Endothelial cell of umbilical vein (primary cell): Measurements from ENCODE around the gene TXNDC17. TPM values are rescaled to one million over a fixed set of nuclear protein-coding genes. Genes with fewer than 3 reads are reported as not detected.

ENCODE experiments used
- BruUV-seq: library from RNA; stranded (reverse); fragments of 400-500 nt; replicated peaks from 2 replicates; lab custom pipeline; 2021; lab: Mats Ljungman, UMichigan
- CTCF ChIA-PET: fragments of 300-600, 350-600 bp; sonication (Branson Sonifier 250); formaldehyde crosslinking; loops from one replicate; lab custom pipeline; 2021; ENCODE audit warnings: antibody characterized with exemption, inconsistent platforms; lab: Charles Lee
- POLR2A ChIA-PET: fragments of 300-600, 350-600 bp; sonication (Branson Sonifier 250); formaldehyde crosslinking; loops from one replicate; lab custom pipeline; 2021; ENCODE audit warnings: antibody characterized with exemption, inconsistent platforms; lab: Charles Lee
- DNase-seq: peaks from one replicate; pipeline ENCODE4 v3.0.0-alpha.2; 2011; ENCODE audit warnings: low read depth, low spot score
- FAIRE-seq: peaks from 2 replicates; lab custom pipeline; 2011; peaks lifted over from hg19 to GRCh38; lab: Jason Lieb, UNC
- H2AFZ ChIP-seq: 2 replicates; pipeline ENCODE4 v1.6.0; 2012; ENCODE audit warnings: low read depth, low read length, control low read depth, inconsistent platforms
- H3K27ac ChIP-seq: 2 replicates; pipeline ENCODE4 v1.5.1; 2011; ENCODE audit warnings: low read depth, mild to moderate bottlenecking, control low read depth, low read length, moderate library complexity; ENCODE audit not compliant: insufficient read depth
- H3K27me3 ChIP-seq, 2 experiments: 2 replicates each; pipeline versions ENCODE4 v1.6.0 to v1.6.1; 2011; ENCODE audit warnings: low read length in 2 of 2, mixed read lengths in 1 of 2; ENCODE audit not compliant: control insufficient read depth in 2 of 2, insufficient read depth in 2 of 2
- H3K36me3 ChIP-seq, 2 experiments: 2 replicates in 1 of 2; 3 replicates in 1 of 2; pipeline ENCODE4 v1.5.1; 2011; ENCODE audit warnings: low read length in 2 of 2, mild to moderate bottlenecking in 1 of 2, moderate library complexity in 1 of 2; ENCODE audit not compliant: control insufficient read depth in 2 of 2, insufficient read depth in 2 of 2; ENCODE audit errors: extremely low read depth in 1 of 2
- H3K4me1 ChIP-seq: 3 replicates; pipeline ENCODE4 v1.5.1; 2011; ENCODE audit warnings: mild to moderate bottlenecking, low read length; ENCODE audit not compliant: control insufficient read depth, insufficient read depth; ENCODE audit errors: extremely low read depth
- H3K4me2 ChIP-seq: 2 replicates; pipeline ENCODE4 v1.6.1; 2011; ENCODE audit warnings: low read length, control low read depth, mixed read lengths; ENCODE audit not compliant: insufficient read depth
- H3K4me3 ChIP-seq, 3 experiments: fragments of 200-600 bp in 1 of 3; sonication (generic), shearing (Covaris generic) in 1 of 3; replicated peaks in 1 of 3; 2 replicates each; pipeline ENCODE4 v1.5.1; 2011 to 2016; ENCODE audit warnings: control low read depth in 3 of 3, low read length in 3 of 3, mild to moderate bottlenecking in 2 of 3, inconsistent platforms in 1 of 3, low read depth in 1 of 3, moderate library complexity in 1 of 3; ENCODE audit not compliant: insufficient read depth in 1 of 3
- H3K79me2 ChIP-seq: 2 replicates; pipeline ENCODE4 v1.6.0; 2012; ENCODE audit warnings: low read length, inconsistent platforms; ENCODE audit not compliant: control insufficient read depth, insufficient read depth
- H3K9ac ChIP-seq: replicated peaks from 2 replicates; pipeline ENCODE3; 2011; ENCODE audit warnings: low read length, control low read depth; ENCODE audit not compliant: insufficient read depth; ENCODE audit errors: extremely low read depth
- H3K9me1 ChIP-seq: replicated peaks from 3 replicates; pipeline ENCODE4 v1.6.0; 2011; ENCODE audit warnings: mild to moderate bottlenecking, low read length; ENCODE audit not compliant: control insufficient read depth, insufficient read depth; ENCODE audit errors: extremely low read depth
- H3K9me3 ChIP-seq: replicated peaks from 2 replicates; pipeline ENCODE4 v1.5.1; 2012; ENCODE audit warnings: low read length, inconsistent platforms; ENCODE audit not compliant: control insufficient read depth, insufficient read depth
- H4K20me1 ChIP-seq: replicated peaks from 2 replicates; pipeline ENCODE3; 2011; ENCODE audit warnings: mild to moderate bottlenecking, low read length; ENCODE audit not compliant: control insufficient read depth, insufficient read depth; ENCODE audit errors: extremely low read depth
- CTCF ChIP-seq, 2 donors: IDR thresholded peaks; 1 replicate in 1 of 2; 2 replicates in 1 of 2; pipeline ENCODE4 v1.5.1; 2011; ENCODE audit warnings: low read length in 2 of 2, mild to moderate bottlenecking in 2 of 2, moderate library complexity in 2 of 2, control low read depth in 1 of 2, inconsistent platforms in 1 of 2, low read depth in 1 of 2; ENCODE audit not compliant: insufficient read depth in 1 of 2; ENCODE audit errors: extremely low read depth in 1 of 2
- EZH2 ChIP-seq: IDR thresholded peaks from 2 replicates; pipeline ENCODE4 v1.6.1; 2012; ENCODE audit warnings: borderline replicate concordance, low read depth, mild to moderate bottlenecking, moderate library complexity, low read length, inconsistent platforms; ENCODE audit not compliant: severe bottlenecking
- FOS ChIP-seq: IDR thresholded peaks from 2 replicates; pipeline ENCODE4 v1.6.1; 2011; ENCODE audit warnings: mild to moderate bottlenecking, low read length, moderate library complexity, borderline replicate concordance; ENCODE audit not compliant: insufficient read depth
- GATA2 ChIP-seq: IDR thresholded peaks from 2 replicates; pipeline ENCODE4 v1.7.0; 2011; ENCODE audit warnings: low read depth, mild to moderate bottlenecking, moderate library complexity, mixed read lengths, low read length; ENCODE audit not compliant: insufficient read length, insufficient read depth
- JUN ChIP-seq: IDR thresholded peaks from 2 replicates; pipeline ENCODE4 v1.6.1; 2011; ENCODE audit warnings: borderline replicate concordance, low read depth; ENCODE audit not compliant: insufficient read length, insufficient read depth
- MAX ChIP-seq: IDR thresholded peaks from 2 replicates; pipeline ENCODE4 v1.6.1; 2011; ENCODE audit not compliant: insufficient read depth, insufficient read length
- MYC ChIP-seq: IDR thresholded peaks from one replicate; pipeline ENCODE4 v1.6.1; 2011; ENCODE audit warnings: mild to moderate bottlenecking, low read depth, low read length
- POLR2A ChIP-seq: IDR thresholded peaks from 2 replicates; pipeline ENCODE4 v1.6.1; 2012; ENCODE audit warnings: low read depth, mild to moderate bottlenecking, control low read depth, low read length
- POLR2AphosphoS5 ChIP-seq: IDR thresholded peaks from 2 replicates; pipeline ENCODE4 v1.6.1; 2012; ENCODE audit warnings: low read depth, mild to moderate bottlenecking, control low read depth, low read length, moderate library complexity; ENCODE audit not compliant: insufficient read depth
- dilution Hi-C: fragments of 300-500 bp; cut with MboI; formaldehyde crosslinking; loops from one replicate; pipeline ENCODE4 v1.15.0; 2019; ENCODE audit warnings: low sequenced_read_pairs; ENCODE audit not compliant: extremely low pct_ligation_motif_present
- intact Hi-C: fragments of 100-400 bp; cut with micrococcal nuclease; formaldehyde crosslinking; loops from one replicate; pipeline ENCODE4 v1.10.0; 2022
- polyA plus RNA-seq, 4 experiments: library from polyadenylated mRNA; depleted of rRNA in 3 of 4; stranded (reverse) in 3 of 4; unstranded in 1 of 4; fragments of >200 nt; gene quantifications; 2 replicates each; pipeline versions ENCODE4 v1.2.1 to v1.2.3, GENCODE V29; 2011 to 2012; ENCODE audit warnings: missing spikeins in 1 of 4
- total RNA-seq: library from RNA; stranded (reverse); gene quantifications from 2 replicates; pipeline ENCODE4 v1.2.3, GENCODE V29; 2021

TXNDC17 gene
- total and polyA plus RNA-seq, 2 donors (not counting 3 experiments of a cell fraction or from before 2014, with no cell fraction given), result 101 to 297 TPM

- no peaks in the 10 kb centered on the region for H3K9me1 ChIP-seq
- DNase-seq (no peak), FAIRE-seq (no peak)
- no peak overlapping the region for H3K4me2 ChIP-seq
- dilution Hi-C loops (no loop called here), intact Hi-C loops (no loop called here)
- no peak overlapping the region for H3K9ac ChIP-seq
- BruUV-seq, result no TSS peak
- H3K4me1 ChIP-seq, result no peaks in the 10 kb centered on the region
- no peaks in the 10 kb centered on the region for H3K9me3 ChIP-seq
- CTCF ChIA-PET, result no interaction called here
- H3K4me3 ChIP-seq, result no peak overlapping the region
- POLR2A ChIA-PET, result no interaction called here
- H3K79me2 ChIP-seq, result no peaks in the 10 kb centered on the region
- H3K27me3 ChIP-seq, result peaks cover 2 to 7% of the 10 kb centered on the region in 2 experiments
- TF ChIP-seq POLR2A, result no peak
- TF ChIP-seq POLR2AphosphoS5, result no peak
- TF ChIP-seq EZH2, result no peak
- no peak for TF ChIP-seq FOS
- no peak for TF ChIP-seq JUN
- TF ChIP-seq CTCF (IDR thresholded peaks at IDR 0.05; ENCODE audit: extremely low read depth in 1 of 2, insufficient read depth in 1 of 2, low read depth in 1 of 2, low read length in 2 of 2), result no peak
- no peak for TF ChIP-seq MYC
- TF ChIP-seq GATA2, result no peak
- no peak for TF ChIP-seq MAX
- H2AFZ ChIP-seq, result no peak overlapping the region
- no peak overlapping the region for H3K27ac ChIP-seq
- no peaks in the 10 kb centered on the region for H3K36me3 ChIP-seq
- H4K20me1 ChIP-seq, result no peaks in the 10 kb centered on the region
These were observed 40.3 kb downstream of the TXNDC17 start for GRCh38 chr17:6681176-6681575.
